ENCODE measurements around the gene G3BP2. TPM values are rescaled to one million over a fixed set of nuclear protein-coding genes. Genes with fewer than 3 reads are reported as not detected.
"Not testable (repeated sequence)": the region's sequence is repeated elsewhere in the genome, so short reads cannot be mapped to it uniquely, and the experiment has no call there.

The G3BP2 gene
- 100 to 1,000 TPM; 157 to 169 (median 168) TPM for total RNA-seq (2021; fragmentation: NEBNext Ultra II Directional; extraction: Animal tissue kit (Norgen Biotek cat#: 25700))
- long read RNA-seq, full-length matches to known transcripts = 43 of 78 reads
- long read RNA-seq, partial matches to known transcripts = 7 of 78 reads
- long read RNA-seq, other reads (novel, unspliced or antisense) = 28 of 78 reads

DNA sequence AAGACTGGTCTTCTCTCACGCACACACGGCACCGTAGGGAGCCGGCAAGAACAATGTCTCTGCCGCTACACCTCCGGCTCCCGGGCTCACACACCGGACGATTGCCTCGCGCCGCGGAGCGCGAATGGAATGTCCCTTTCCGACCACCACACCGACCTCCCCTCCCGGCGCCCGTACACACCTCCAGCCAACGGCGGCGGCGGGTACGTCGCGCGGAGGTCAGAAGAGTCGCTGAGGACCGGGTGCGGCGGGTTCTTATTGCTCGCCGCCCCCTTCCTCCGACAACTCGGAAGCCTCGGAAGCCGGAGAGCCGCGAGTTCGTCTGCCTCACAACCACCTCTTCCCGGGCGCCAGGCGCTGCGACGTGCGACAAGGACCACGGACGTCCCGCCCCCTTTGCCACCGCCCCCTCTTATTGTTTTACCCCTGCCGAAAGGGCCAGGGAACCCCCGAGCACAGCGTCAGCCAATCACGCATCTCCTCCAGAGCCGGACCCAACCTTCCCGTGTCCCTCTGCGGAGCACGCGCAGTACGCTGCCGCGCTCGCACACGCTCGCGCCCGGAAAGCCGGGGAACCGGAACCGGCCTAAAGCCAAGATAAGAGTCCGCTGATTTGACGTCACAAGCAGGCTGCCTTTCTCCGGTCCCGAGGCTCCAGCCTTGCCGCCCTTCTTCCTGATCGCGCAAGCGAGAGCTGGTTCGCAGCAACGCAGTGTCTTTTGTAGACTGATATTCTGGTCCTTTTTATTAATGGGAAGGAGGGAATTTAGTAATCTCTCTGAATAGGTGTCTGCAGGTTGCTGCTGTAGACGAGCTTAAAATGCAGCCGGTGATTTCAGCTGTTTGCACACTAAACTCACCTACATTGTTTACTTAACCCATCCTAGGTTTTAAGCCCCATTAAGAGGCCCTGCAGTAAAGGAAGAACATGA lies at the start of gene G3BP2:
G3BP2 (minus strand) TSS at position 385 of the 932 bp plus-strand sequence. CDS start 11,386 bp downstream, outside the sequence.
- Mint-ChIP-seq H3K4me3 (peak within 1 kb of the TSS; percentile 97), H3K27ac (peak within 1 kb of the TSS; percentile 96), H3K4me1 (ENCODE audit: low read depth) (peaks cover 40% of the 10 kb centered on the region), H3K36me3 (ENCODE audit: low read depth) (peaks cover 5% of the 10 kb centered on the region; the same call in 1 of the 2 replicates), H3K27me3 (ENCODE audit: insufficient read depth) (peaks cover 7% of the 10 kb centered on the region), H3K9me3 (no peaks in the 10 kb centered on the region)
- TF ChIP-seq, protein P1, sequence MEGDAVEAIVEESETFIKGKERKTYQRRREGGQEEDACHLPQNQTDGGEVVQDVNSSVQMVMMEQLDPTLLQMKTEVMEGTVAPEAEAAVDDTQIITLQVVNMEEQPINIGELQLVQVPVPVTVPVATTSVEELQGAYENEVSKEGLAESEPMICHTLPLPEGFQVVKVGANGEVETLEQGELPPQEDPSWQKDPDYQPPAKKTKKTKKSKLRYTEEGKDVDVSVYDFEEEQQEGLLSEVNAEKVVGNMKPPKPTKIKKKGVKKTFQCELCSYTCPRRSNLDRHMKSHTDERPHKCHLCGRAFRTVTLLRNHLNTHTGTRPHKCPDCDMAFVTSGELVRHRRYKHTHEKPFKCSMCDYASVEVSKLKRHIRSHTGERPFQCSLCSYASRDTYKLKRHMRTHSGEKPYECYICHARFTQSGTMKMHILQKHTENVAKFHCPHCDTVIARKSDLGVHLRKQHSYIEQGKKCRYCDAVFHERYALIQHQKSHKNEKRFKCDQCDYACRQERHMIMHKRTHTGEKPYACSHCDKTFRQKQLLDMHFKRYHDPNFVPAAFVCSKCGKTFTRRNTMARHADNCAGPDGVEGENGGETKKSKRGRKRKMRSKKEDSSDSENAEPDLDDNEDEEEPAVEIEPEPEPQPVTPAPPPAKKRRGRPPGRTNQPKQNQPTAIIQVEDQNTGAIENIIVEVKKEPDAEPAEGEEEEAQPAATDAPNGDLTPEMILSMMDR (IDR thresholded peaks at IDR 0.05) = no peak
- peak; percentile 97 for DNase-seq

GRCh38 chr4:75722417-75722816 lies 49.2 kb upstream of the G3BP2 start:
- Mint-ChIP-seq H3K36me3 (ENCODE audit: low read depth) (peaks cover 22% of the 10 kb centered on the region), H3K9me3 (no peaks in the 10 kb centered on the region; the same call in 1 of the 2 replicates), H3K27me3 (ENCODE audit: insufficient read depth) (peaks cover 3% of the 10 kb centered on the region), H3K4me3 (peak overlapping the region; percentile 24; the same call in 1 of the 2 replicates), H3K27ac (no peak overlapping the region), H3K4me1 (ENCODE audit: low read depth) (peaks cover 54% of the 10 kb centered on the region)
- no peak for DNase-seq
- TF ChIP-seq, protein P1 (IDR thresholded peaks at IDR 0.05) = no peak

- TF ChIP-seq, protein P1 (IDR thresholded peaks at IDR 0.05) = no peak
- no peak for DNase-seq
- H3K4me1 Mint-ChIP-seq (ENCODE audit: low read depth) = peaks cover 67% of the 10 kb centered on the region
- no peak overlapping the region for H3K27ac Mint-ChIP-seq
- no peaks in the 10 kb centered on the region; the same call in 1 of the 2 replicates for H3K27me3 Mint-ChIP-seq (ENCODE audit: insufficient read depth)
- H3K4me3 Mint-ChIP-seq = no peak overlapping the region
- no peaks in the 10 kb centered on the region; the same call in 1 of the 2 replicates for H3K9me3 Mint-ChIP-seq
- H3K36me3 Mint-ChIP-seq (ENCODE audit: low read depth) = peaks cover 10% of the 10 kb centered on the region
These were observed 45.3 kb upstream of the G3BP2 start for GRCh38 chr4:75718529-75718928.

GRCh38 chr4:75717408-75717807 lies 44.2 kb upstream of the G3BP2 start:
- Mint-ChIP-seq H3K36me3 (ENCODE audit: low read depth) (peaks cover 10% of the 10 kb centered on the region), H3K27ac (no peak overlapping the region), H3K4me1 (ENCODE audit: low read depth) (peaks cover 63% of the 10 kb centered on the region), H3K27me3 (ENCODE audit: insufficient read depth) (no peaks in the 10 kb centered on the region; the same call in 1 of the 2 replicates), H3K9me3 (no peaks in the 10 kb centered on the region; the same call in 1 of the 2 replicates), H3K4me3 (no peak overlapping the region)
- TF ChIP-seq, protein P1 (IDR thresholded peaks at IDR 0.05) = no peak
- no peak for DNase-seq

GRCh38 chr4:75716054-75716453 lies 42.8 kb upstream of the G3BP2 start:
- H3K4me3 Mint-ChIP-seq, H3K9me3 Mint-ChIP-seq: not testable (repeated sequence)

More at GRCh38 chr4:75716054-75716453, 42.8 kb upstream of the G3BP2 start:
- peaks cover 54% of the 10 kb centered on the region for H3K4me1 Mint-ChIP-seq (ENCODE audit: low read depth)
- not testable (repeated sequence) for H3K36me3 Mint-ChIP-seq (ENCODE audit: low read depth); DNase-seq; H3K27me3 Mint-ChIP-seq (ENCODE audit: insufficient read depth)
- H3K27ac Mint-ChIP-seq = peak overlapping the region; percentile 97

Measured in HFFc6 (cell line).